Tibial nerve (tissue), 4 donors: ENCODE data around the gene ZNF438.

ENCODE experiments used
- EP300 ChIP-seq, 2 donors: sonication (generic); formaldehyde crosslinking; IDR thresholded peaks; one replicate each; pipeline ENCODE4 v1.6.1; 2017; ENCODE audit warnings: antibody characterized with exemption in 2 of 2, mild to moderate bottlenecking in 1 of 2
- TF ChIP-seq, protein P1 (sequence below), 5 experiments: fragments of 200-600 bp in 3 of 5; fragments of 450-650 bp in 2 of 5; sonication (generic) in 3 of 5; IDR thresholded peaks; one replicate each; pipeline ENCODE4 v1.5.1; 2016 to 2019; ENCODE audit warnings: antibody characterized with exemption in 5 of 5, mild to moderate bottlenecking in 3 of 5, moderate library complexity in 2 of 5

DNA sequence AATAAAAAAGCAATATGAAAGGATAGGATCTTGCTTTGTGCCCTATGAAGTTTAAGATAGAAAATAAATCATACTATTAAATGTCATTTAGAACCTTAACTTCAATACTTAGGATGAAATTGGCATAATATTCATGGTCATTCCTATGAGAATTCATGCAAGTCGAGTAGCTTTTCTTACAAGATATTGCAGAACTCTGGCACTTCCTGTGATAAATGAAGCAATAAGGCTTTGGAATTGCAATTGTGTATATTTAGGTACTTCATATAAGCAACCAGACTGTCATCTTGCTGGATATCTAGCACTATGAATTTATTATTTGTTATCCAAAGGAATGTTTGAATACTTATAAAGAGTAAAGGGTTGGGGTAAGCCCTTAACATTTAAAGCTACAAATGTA lies 116.5 kb downstream of the ZNF438 start:
- TF ChIP-seq, protein P1, sequence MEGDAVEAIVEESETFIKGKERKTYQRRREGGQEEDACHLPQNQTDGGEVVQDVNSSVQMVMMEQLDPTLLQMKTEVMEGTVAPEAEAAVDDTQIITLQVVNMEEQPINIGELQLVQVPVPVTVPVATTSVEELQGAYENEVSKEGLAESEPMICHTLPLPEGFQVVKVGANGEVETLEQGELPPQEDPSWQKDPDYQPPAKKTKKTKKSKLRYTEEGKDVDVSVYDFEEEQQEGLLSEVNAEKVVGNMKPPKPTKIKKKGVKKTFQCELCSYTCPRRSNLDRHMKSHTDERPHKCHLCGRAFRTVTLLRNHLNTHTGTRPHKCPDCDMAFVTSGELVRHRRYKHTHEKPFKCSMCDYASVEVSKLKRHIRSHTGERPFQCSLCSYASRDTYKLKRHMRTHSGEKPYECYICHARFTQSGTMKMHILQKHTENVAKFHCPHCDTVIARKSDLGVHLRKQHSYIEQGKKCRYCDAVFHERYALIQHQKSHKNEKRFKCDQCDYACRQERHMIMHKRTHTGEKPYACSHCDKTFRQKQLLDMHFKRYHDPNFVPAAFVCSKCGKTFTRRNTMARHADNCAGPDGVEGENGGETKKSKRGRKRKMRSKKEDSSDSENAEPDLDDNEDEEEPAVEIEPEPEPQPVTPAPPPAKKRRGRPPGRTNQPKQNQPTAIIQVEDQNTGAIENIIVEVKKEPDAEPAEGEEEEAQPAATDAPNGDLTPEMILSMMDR (IDR thresholded peaks at IDR 0.05), result no peak
- TF ChIP-seq EP300 (IDR thresholded peaks at IDR 0.05), result peak in 1 of 2 donors; percentile 15
